ENCODE results near the gene BTBD10. TPM values are rescaled to one million over a fixed set of nuclear protein-coding genes. Genes with fewer than 3 reads are reported as not detected.

The BTBD10 gene
- polyA plus RNA-seq, 1 donor from 2014 or later = 143 TPM

- no peaks in the 10 kb centered on the region for H3K36me3 ChIP-seq (ENCODE audit: insufficient read depth, low read length)
- H3K27me3 ChIP-seq (ENCODE audit: insufficient read depth, low read depth, low read length) = no peaks in the 10 kb centered on the region
- no peak overlapping the region for H2AFZ ChIP-seq (ENCODE audit: low read depth, low read length)
- no peaks in the 10 kb centered on the region for H3K9me2 ChIP-seq (ENCODE audit: insufficient read depth, low read length)
- H3K27ac ChIP-seq (ENCODE audit: low read length) = no peak overlapping the region
- no peaks in the 10 kb centered on the region for H3K9me3 ChIP-seq (ENCODE audit: low read length)
- TF ChIP-seq EP300 (conservative IDR thresholded peaks at IDR 0.05; ENCODE audit: poor library complexity, severe bottlenecking) (no peak), TAF1 (IDR thresholded peaks at IDR 0.05; ENCODE audit: low read depth) (no peak), MXI1 (conservative IDR thresholded peaks at IDR 0.05; ENCODE audit: poor library complexity, severe bottlenecking) (no peak), SMC3 (conservative IDR thresholded peaks at IDR 0.05; ENCODE audit: poor library complexity) (no peak), RAD21 (conservative IDR thresholded peaks at IDR 0.05) (no peak), POLR2AphosphoS5 (IDR thresholded peaks at IDR 0.05) (no peak), CTCF (IDR thresholded peaks at IDR 0.05; ENCODE audit: poor library complexity, severe bottlenecking) (no peak), EZH2 (IDR thresholded peaks at IDR 0.05; ENCODE audit: borderline replicate concordance, insufficient read depth, low read length, poor library complexity, severe bottlenecking) (no peak), REST (IDR thresholded peaks at IDR 0.05; ENCODE audit: borderline replicate concordance) (no peak)
- H3K79me2 ChIP-seq (replicated peaks; ENCODE audit: insufficient read depth, low read length) = no peaks in the 10 kb centered on the region
- no peak overlapping the region for H3K9ac ChIP-seq (ENCODE audit: low read length)
- no peak overlapping the region for H3K4me2 ChIP-seq (ENCODE audit: low read length)
- H4K20me1 ChIP-seq (ENCODE audit: insufficient read depth) = no peaks in the 10 kb centered on the region
- H3F3A ChIP-seq (ENCODE audit: insufficient read depth, low read length, poor library complexity, severe bottlenecking) = no peaks in the 10 kb centered on the region
- no peak overlapping the region for H3K4me3 ChIP-seq (ENCODE audit: low read length)
Observed at GRCh38 chr11:13494051-13494450, 31.0 kb upstream of the BTBD10 start.

GRCh38 chr11:13487661-13488030, 24.6 kb upstream of the BTBD10 start:
- no peak overlapping the region for H3K4me3 ChIP-seq (ENCODE audit: low read length)
- H4K20me1 ChIP-seq (ENCODE audit: insufficient read depth) = no peaks in the 10 kb centered on the region
- no peak for TF ChIP-seq POLR2AphosphoS5 (IDR thresholded peaks at IDR 0.05)
- no peak for TF ChIP-seq MXI1 (conservative IDR thresholded peaks at IDR 0.05; ENCODE audit: poor library complexity, severe bottlenecking)
- no peak for TF ChIP-seq EP300 (conservative IDR thresholded peaks at IDR 0.05; ENCODE audit: poor library complexity, severe bottlenecking)
- TF ChIP-seq SMC3 (conservative IDR thresholded peaks at IDR 0.05; ENCODE audit: poor library complexity) = no peak
- TF ChIP-seq REST (IDR thresholded peaks at IDR 0.05; ENCODE audit: borderline replicate concordance) = no peak
- no peak for TF ChIP-seq TAF1 (IDR thresholded peaks at IDR 0.05; ENCODE audit: low read depth)
- TF ChIP-seq RAD21 (conservative IDR thresholded peaks at IDR 0.05) = no peak
- no peak for TF ChIP-seq EZH2 (IDR thresholded peaks at IDR 0.05; ENCODE audit: borderline replicate concordance, insufficient read depth, low read length, poor library complexity, severe bottlenecking)
- H3K36me3 ChIP-seq (ENCODE audit: insufficient read depth, low read length) = no peaks in the 10 kb centered on the region
- H3K27me3 ChIP-seq (ENCODE audit: insufficient read depth, low read depth, low read length) = no peaks in the 10 kb centered on the region
- H3K79me2 ChIP-seq (replicated peaks; ENCODE audit: insufficient read depth, low read length) = no peaks in the 10 kb centered on the region
- H3F3A ChIP-seq (ENCODE audit: insufficient read depth, low read length, poor library complexity, severe bottlenecking) = no peaks in the 10 kb centered on the region
- no peaks in the 10 kb centered on the region for H3K9me2 ChIP-seq (ENCODE audit: insufficient read depth, low read length)
- H3K4me2 ChIP-seq (ENCODE audit: low read length) = no peak overlapping the region
- no peaks in the 10 kb centered on the region for H3K9me3 ChIP-seq (ENCODE audit: low read length)
- no peak overlapping the region for H3K9ac ChIP-seq (ENCODE audit: low read length)
- H3K27ac ChIP-seq (ENCODE audit: low read length) = no peak overlapping the region
- no peak overlapping the region for H2AFZ ChIP-seq (ENCODE audit: low read depth, low read length)

Measured in neural cell (in vitro differentiated cells).